ENCODE data around the gene APLP2. TPM values are rescaled to one million over a fixed set of nuclear protein-coding genes. Genes with fewer than 3 reads are reported as not detected.
"Not testable (repeated sequence)": the region's sequence is repeated elsewhere in the genome, so short reads cannot be mapped to it uniquely, and the experiment has no call there.

The APLP2 gene
- total RNA-seq, 1 donor from 2014 or later: 297 TPM

DNA sequence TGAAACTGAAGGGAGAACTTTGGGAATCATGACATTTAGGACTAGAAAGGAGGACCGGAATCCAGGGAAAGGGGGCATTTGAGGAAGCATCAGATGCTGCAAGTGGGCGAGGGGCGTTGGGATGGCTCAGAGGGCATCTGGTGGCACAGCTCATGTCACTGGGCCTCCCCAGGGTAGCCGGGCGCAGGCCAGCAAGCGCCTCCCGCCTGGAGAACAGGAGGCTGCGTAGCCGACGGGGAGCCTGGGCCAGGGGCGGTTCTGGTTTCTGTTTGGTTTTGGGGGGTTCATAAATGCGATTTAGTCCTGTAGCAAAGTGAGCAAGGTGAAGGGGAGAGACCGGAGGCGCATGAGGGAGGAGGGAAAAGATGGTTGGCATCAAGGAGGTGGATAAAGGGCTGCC, 89.4 kb downstream of the APLP2 start:
- no peak for ATAC-seq
- DNase-seq: no peak
- intact Hi-C loops (cut with micrococcal nuclease): no loop called here

DNA sequence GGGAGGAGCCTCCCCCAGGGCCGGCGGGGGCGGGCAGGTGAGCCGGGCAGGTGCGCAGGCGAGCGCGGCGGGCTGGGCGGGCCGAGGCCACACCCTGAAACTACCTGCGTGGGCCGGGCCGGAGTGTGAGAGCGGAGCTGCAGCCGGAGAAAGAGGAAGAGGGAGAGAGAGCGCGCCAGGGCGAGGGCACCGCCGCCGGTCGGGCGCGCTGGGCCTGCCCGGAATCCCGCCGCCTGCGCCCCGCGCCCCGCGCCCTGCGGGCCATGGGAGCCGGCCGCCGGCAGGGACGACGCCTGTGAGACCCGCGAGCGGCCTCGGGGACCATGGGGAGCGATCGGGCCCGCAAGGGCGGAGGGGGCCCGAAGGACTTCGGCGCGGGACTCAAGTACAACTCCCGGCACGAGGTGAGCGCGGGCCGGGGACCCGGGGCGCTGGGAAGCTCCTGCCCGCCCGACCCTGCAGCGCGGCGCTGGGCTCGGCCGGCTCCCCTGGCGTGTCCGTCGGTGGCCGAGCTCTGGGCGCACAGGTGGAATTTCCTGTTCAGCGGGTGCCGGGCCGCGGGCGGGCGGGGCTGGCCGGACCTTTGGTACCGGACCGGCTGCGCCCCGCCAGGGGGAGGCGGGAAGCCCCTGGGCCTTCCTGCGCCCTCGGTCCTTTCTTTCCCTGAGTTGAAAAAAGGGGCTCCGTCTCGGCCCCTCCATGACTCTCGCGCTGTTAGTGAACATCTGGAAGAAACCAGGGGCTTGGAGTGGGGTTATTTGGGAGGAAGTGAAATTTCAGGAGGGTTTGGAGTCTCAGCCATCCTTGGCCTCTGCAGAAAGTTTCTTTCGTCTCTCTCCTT, 90.2 kb downstream of the APLP2 start, which contains the start of gene ST14:
Gene ST14 (plus strand): TSS at position 126 of the 841 bp plus-strand sequence. CDS start 198 bp downstream, at position 324.
- ATAC-seq (peak; percentile 38), DNase-seq (peak; percentile 45)
- intact Hi-C loops (cut with micrococcal nuclease): no loop called here

DNA sequence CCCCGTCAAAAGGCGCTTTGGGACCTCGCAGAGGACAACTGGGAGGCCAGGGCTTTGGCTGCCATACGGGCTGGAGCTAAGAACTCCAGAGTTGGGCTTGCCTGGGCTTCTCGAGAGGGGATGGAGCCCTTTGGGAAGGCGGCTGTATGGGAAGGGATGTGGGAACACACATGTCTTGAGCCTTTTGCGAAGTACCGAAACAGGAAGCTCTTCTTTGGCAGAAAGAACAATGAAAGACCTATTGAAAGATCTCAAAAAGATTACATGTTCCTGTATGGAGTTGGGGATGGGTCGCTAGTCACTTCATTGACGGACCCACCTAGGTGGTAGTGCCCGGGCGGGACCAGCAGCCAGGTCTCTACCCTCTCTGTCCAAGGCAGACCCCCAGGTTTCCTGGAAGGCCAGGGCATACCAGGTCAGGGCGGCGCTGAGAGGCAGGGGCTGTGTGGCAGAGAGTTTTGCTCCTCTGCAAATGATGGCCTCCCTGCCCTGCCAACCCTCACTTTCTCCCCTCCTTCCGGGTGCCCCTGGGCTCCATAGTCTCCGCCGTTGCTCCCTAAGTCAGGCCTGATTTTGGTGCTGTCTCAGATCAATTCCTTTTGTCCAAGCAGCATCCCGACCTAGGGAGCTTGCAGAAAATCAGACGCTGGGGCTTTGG, 90.9 kb downstream of the APLP2 start:
- ATAC-seq (no peak), DNase-seq (no peak)
- intact Hi-C loops (cut with micrococcal nuclease): no loop called here

DNA sequence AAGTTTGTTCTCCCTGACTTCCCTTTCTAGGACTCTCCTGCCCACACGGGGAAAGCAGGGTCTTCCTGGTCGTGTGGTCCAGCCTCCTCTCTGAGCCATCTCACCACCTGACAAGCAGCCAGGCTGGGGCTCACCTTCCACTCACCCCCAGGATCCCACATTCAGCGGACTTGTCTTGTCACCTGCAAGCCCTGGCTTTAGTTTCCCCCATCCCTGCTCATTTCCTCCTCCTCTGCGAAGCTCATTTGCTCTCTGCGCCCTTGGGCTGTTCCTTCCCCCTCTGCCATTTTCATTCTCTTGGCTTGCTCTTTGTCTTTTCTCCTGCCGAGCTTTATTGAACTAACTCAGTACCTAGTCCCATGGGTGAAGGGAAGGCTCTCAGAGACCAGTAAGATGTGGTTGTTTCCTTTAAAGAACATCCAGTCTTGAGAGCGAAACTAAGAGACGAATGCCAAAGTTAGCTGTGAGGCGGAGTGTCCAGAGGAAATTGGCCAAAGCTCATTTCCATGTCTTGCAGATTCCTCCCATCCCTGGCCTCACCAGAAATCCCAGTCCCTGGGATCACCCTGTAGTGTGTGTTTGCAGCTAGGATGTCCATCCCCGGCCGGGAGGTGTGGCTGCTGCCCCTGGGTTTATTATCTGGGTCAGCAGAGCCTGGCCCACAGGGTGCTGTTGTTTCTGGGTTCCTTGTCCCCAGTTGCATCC, 91.9 kb downstream of the APLP2 start:
- no peak for DNase-seq
- ATAC-seq: no peak
- intact Hi-C loops (cut with micrococcal nuclease): no loop called here

DNA sequence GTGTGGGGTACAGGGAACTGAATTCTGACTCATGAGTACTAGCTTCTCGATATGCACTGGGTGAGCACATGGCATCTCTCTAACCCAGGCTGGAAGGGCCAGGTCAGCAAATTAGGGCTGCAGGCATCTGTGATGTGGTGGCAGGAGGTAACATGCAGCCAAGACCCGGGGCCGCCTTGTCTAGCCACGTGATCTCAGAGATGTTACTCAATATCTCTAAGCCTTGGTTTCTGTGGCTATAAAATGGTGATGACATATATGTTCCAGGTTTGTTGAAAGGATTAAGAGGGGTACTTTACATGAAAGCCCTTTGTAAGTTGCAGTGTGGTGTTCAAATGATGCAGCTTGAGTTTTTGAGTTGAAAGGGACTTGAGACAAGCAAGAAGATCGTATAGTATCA, 93.0 kb downstream of the APLP2 start:
- DNase-seq: no peak
- intact Hi-C loops (cut with micrococcal nuclease): no loop called here
- ATAC-seq: peak; percentile 11

DNA sequence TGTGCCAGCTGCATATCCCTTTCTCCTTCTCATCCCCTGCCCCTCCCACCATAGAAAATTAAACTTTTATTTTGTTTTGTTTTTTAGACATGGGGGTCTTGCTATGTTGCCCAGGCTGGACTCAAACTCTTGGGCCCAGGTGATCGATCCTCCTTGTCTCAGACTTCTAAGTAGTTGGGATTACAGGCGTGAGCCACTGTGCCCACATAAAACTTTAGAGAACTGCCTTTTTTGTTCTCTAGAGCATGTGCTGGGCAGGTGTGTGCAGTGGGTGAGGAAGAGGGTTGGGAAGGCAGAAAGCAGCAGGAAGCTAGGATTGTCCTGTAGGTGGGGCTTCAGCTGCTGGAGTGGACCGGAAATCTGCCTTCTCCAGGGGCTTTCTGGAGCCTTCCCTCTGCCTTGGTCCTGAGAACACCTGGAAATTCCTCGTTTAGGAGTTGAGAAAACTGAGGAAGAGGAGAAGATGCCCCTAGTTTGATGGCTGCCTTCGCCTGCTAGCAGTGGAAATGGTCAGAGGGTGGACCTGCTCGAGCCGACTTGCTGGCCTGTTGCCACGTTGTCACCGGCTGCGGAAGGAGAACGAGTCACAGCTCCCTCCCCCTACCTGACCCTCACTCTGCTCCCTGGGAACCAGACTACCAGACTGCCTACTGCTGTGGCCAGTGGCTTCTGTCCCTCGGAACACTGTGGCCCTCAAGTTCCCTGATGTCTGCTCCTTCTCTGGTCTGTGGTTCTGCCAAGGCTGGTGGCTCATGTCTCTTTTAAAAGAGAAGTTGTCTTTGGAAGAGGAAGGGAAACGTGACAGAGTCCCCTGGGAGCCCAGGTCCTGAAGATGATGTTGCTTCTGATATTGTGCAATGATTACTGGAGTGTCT, 93.9 kb downstream of the APLP2 start:
- intact Hi-C loops (cut with micrococcal nuclease): no loop called here
- ATAC-seq (peak; percentile 42), DNase-seq (peak; percentile 50)

DNA sequence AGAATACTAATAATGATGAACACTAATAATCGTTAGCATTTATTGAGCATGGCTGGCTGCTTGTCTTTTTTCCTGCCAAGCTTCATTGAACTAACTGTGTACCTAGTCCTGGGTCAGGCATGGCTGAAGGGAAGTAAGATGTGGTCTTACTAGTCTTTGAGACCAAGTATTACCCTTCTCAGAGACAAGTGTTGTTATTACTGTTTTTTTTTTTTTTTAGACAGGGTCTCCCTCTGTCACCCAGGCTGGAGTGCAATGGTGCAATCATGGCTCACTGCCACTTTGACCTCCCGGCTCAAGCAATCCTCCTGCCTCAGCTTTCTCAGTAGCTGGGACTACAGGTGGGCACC, 94.5 kb downstream of the APLP2 start:
- ATAC-seq (no peak), DNase-seq (no peak)
- intact Hi-C loops (cut with micrococcal nuclease): no loop called here

DNA sequence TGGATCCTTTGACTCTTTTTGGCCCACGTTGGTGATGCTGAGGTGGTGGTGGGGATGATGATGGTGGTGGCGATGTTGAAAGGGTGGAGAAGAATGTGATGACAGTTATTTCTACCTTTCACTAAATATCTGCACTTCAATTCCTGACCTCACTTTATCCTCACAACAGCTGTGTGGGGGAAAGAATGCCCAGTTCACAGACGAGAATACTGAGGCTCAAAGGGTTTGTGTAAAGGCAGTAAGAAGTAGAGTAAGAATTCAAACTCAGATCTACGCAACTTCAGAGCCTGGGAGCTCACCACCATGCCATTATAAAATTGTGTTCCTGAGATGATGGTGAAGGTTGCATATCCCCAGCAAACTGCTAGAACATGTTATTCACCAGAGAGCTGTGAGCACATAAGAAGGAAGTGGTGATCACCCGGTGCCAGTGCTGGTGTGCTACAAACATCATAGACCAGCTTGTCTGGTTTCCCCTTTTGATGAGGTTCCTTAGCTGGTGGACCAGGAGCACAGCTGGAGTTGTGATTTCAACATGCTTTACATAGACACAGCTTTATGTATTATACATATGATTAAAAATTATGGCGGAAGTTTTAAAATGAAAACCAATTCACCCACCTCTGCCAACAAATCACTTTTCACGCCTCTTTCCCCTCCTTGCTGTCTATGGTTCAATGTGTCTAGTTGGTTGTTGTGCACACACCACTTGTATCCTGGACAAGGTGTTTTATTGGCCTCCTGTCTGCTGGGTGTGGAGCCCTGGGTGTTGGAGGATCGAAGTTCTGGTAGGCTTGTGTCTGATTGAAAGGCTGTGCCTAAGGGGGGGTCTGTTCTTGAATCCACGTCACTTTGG, 96.1 kb downstream of the APLP2 start:
- ATAC-seq (peak; percentile 37), DNase-seq (peak; percentile 45)
- intact Hi-C loops (cut with micrococcal nuclease): no loop called here

DNA sequence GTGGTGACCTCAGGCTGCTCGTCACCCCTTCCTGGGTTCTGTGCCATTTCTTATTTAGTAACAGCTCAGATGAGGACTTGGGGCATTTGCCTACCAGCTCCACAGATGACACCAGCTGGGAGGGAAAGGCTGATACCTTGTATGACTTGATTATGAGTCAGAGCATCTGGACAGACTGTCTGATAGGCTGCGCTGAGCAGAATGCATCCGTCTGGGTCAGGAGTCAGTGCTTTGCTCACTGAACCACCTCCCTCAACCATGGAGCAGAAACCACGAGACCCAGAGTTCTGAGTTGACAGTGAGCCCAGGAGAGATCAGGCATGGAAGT, 96.7 kb downstream of the APLP2 start:
- intact Hi-C loops (cut with micrococcal nuclease): no loop called here
- DNase-seq: no peak
- peak; percentile 18 for ATAC-seq

DNA sequence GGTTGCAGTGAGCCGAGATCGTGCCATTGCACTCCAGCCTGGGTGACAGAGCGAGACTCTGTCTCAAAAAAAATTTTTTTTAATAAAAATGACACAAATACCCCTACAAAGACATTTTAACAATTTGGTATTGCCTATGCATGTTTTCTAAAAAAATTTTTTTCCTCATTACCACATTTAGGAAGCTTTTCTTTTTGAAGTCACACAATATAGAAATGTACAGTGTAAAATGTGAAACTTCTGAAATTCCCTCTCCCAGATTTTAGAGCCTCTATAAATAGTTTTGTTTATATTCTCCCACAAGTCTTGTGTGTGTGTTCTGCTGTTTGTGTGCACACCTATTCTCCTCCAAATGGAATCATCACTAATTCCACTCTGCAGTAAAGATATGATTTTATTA, 97.5 kb downstream of the APLP2 start:
- ATAC-seq: no peak
- intact Hi-C loops (cut with micrococcal nuclease): no loop called here
- DNase-seq: no peak

DNA sequence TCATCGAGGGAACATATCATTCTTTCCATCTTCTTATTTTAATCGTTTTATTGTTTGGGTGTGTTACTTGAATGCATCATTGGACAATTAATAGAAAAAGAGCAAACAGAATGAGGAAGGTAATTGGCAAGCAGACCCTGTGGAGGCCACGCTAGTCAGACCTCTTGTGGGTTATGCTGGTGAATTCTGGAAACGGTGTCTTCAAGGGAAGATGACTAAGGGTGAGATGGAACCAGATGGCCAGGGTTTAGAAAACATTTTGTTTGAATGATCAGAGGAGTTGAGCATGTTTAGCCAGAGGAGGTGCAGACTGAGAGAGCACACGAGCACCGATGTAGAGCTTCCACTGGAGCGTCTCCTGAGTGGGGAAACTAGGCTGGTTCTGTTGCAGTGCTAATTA, 98.4 kb downstream of the APLP2 start:
- intact Hi-C loops (cut with micrococcal nuclease): no loop called here
- ATAC-seq (no peak), DNase-seq (no peak)

DNA sequence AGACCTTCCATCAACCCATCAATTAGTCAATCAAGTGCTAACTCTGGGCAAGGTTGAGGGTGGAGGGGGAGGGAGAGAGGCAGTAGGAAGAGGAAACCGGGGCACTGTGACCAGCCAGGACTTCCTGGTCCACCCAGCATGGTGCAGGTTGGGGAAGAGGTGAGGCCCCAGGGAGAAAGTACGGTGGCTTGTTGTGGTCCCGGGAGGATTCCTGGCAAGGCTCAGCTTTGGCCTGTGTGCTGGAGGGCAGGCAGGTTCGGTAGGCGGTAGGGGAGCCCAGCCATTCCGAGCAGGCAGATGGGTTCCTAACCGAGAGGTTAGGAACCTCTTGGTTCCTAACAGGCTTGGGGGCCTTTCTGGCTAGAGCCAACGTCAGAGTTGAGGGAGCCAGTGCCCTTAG, 100.7 kb downstream of the APLP2 start:
- intact Hi-C loops (cut with micrococcal nuclease): no loop called here
- no peak for DNase-seq
- no peak for ATAC-seq

DNA sequence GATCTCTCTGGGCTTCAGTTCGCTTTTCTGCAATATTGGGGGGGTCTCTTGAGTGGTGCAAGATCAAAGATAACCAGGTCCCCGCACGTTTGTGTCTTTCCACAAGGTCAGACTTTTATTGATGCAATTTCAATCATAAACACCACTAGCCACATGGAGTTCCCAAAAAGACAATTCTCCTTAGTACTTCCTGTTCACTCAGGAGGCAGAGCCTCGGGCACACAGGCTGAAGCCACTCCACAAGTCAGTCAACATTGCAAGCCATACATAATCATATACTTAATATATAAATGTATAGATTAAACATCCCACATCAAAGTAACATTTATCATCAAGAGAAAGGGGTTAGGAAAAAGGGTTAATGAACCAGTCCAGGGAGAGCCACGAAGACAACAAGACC, 101.8 kb downstream of the APLP2 start:
- no peak for ATAC-seq
- intact Hi-C loops (cut with micrococcal nuclease): no loop called here

DNA sequence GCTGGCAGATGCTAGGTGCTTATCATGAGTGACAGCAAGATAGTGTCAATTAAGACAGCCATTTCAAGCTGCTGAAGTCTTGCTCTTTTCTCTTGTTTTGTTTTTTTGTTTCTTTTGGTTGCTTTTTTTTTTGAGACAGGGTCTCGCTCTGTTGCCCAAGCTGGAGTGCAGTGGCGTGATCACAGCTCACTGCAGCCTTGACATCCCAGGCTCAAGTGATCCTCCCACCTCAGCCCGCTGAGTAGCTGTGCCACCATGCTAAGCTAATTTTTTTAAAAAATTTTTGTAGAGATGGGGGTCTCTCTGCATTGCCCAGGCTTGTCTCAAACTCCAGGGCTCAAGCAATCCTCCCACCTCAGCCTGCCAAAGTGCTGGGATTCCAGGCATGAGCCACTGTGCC, 102.3 kb downstream of the APLP2 start:
- DNase-seq; ATAC-seq; intact Hi-C loops (cut with micrococcal nuclease): not testable (repeated sequence)

More for the DNA sequence above, 101.8 kb downstream of the APLP2 start:
- DNase-seq: no peak

DNA sequence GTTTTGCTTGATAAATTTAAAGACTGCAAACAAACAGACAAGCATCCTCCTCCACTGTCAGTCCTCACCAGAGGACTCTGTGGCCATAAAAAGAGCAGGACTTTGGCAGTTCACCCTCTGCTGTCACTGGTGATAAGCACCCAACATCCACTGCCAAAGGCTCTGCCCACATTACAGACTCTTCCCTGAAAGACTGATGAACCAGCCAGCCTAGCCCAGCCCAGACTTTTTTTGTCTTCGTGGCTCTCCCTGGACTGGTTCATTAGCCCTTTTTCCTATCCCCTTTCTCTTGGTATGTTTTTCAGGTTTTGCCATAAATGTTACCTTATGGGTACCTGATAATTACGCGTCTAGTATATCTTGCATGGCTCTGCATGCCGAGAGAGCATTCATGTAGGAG, 104.9 kb downstream of the APLP2 start:
- DNase-seq (no peak), ATAC-seq (no peak)
- intact Hi-C loops (cut with micrococcal nuclease): no loop called here

DNA sequence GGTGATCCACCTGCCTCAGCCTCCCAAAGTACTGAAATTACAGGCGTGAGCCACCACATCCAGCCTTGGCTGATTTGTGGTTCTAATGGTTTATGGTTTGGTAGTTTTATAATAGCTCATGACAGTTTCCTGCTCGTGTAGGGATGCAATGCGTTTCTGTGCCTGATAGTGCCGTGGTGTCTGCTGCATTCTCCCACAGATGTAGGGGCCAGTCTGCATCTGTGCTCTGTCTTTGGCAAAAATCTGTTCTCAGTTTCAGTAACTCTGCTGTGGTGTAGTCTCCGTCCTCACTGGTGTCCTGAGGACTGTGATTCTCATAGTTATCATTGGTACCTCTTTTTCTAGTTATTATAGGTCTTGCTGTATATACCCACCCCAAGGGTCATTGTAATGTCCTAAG, 106.2 kb downstream of the APLP2 start:
- intact Hi-C loops (cut with micrococcal nuclease): no loop called here
- DNase-seq: no peak
- ATAC-seq: no peak

DNA sequence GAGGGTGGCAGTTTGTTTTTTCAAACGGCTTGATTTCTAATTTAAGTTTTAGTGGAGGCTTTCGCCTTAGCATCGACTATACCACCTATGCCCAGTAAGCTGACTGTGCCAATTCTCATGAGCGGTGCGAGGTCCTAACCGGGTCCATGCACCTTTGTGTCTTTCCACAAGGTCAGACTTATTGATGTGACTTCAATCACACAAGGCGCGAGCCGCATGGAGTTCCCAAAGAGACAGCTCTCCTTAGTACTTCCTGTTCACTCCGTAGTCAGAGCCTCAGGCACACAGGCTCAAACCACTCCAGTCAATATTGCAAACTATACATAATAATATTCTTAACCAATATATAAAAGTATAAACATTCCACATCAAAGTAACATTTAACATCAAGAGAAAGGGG, 108.1 kb downstream of the APLP2 start:
- intact Hi-C loops (cut with micrococcal nuclease): no loop called here
- ATAC-seq: no peak
- DNase-seq: no peak

All from left ventricle myocardium superior (tissue), 1 donor.